KBM-7 (cell line): ENCODE data around the gene ACTN3.
A peak's percentile ranks its signal among the peaks of the same experiment; 100 is the strongest.
"Not testable (repeated sequence)": the region's sequence is repeated elsewhere in the genome, so short reads cannot be mapped to it uniquely, and the experiment has no call there.

ENCODE experiments used
- DNase-seq: peaks from one replicate; pipeline ENCODE4 v3.0.0-alpha.2; 2015
- in situ Hi-C: fragments of 300-500 bp; cut with MboI; formaldehyde crosslinking; loops from 2 replicates; pipeline ENCODE4 v1.14.3; 2020; ENCODE audit warnings: low sequenced_read_pairs, low pct_unique_long_range_greater_than_20kb, mixed read lengths

The ACTN3 gene

DNA sequence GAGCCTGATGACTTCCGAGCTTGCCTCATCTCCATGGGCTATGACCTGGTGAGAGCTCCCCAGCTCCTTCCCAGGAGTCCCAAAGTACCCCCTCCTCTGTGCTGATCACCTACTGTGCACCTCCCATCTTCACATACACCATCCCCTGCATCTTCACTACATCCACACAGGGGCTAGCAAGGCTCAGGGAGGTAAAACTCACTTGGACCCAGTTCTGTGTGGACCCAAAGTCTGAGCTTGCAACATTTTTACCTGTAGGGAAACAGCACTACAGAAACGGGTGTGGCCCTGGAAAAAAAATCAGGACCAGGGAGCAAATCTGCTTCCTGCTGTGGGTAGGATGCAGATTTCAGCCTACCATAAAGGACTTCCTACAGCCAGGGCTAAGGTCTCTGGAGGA lies 15.6 kb downstream of the ACTN3 start:
- in situ Hi-C loops = no loop called here
- no peak for DNase-seq

DNA sequence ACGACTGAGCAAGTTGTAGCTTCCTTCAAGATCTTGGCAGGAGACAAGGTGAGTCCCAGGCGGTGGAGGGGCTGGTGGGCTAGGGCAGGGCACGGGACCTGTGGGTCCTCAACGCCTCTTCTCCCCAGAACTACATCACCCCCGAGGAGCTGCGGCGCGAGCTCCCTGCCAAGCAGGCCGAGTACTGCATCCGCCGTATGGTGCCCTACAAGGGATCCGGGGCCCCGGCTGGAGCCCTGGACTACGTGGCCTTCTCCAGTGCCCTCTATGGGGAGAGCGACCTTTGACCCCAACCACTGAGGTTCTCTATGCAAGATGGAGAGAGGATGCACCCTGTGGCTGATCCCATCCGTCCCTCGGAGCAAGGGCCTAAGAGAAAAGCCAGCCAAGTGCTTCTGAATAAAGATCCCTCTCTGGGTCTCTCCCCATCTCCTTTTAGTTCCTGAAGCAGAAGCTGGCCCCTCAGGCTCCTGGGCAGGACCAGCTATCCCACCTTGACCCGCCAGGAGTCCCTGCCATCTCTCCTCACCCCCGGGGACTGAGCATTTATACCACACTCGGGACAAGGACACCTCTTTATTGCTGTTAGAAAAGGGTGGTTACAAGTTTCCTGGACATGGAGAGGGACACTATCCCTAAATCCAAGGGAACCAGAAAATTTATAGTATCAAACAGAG lies 16.3 kb downstream of the ACTN3 start:
- in situ Hi-C loops = no loop called here
- no peak for DNase-seq

DNA sequence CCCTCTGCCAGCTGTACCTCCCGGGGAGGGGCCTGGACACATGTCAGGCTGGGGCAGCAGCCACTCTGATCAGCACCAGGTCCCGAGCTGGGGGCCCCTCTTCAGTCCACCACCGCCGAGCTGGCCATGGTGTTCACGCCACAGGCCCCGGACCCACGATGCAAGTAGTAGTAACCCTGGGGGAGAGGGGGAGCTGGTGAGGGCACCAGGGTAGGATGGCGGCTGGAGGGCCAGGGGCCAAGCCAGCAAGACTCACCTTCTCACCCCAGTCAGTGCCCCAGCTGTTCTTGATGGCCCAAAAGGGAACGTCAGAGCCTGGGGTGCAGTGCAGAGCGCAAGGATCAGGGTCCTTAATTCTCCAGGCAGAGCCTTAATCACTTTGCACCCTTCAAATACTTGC lies 17.1 kb downstream of the ACTN3 start:
- in situ Hi-C loops = no loop called here
- DNase-seq = no peak

DNA sequence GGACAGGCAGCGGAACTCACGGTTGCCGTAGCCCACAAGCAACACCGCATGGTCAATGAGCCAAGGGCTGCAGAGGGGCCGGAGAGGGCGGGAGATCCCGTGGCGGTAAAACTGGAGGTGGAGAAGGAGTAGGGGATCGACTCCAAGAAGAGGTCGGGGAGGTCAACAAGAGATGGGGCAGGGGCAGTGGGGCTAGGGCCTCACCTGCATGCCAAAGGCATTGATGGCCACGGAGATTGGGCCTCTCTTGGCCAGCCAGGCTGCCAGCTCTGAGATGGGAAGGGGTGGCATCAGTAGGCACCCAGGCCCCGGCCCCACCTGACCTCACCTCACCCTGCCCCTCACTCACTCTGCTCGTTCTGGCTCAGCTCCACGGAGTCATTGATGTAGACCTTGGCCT lies 17.8 kb downstream of the ACTN3 start:
- DNase-seq = no peak
- in situ Hi-C loops = no loop called here

DNA sequence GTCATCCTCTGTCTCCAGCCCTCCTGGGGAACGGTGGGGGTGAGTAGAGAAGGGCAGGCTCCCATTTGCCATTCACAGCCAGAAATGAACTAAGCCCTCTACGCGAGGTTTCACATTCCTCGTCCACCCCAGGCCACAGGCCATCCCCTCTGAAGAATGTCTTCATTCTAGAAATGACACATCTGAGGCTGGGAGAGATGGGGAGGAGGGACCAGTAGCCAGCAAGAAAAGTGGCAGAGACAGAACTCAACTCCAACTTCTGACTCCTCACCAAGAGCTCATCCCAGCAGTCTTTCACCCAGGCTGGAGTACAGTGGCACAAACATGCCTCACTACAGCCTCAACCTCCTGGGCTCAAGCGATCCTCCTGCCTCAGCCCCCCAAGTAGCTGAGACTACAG lies 18.3 kb downstream of the ACTN3 start:
- DNase-seq = no peak
- in situ Hi-C loops = no loop called here

DNA sequence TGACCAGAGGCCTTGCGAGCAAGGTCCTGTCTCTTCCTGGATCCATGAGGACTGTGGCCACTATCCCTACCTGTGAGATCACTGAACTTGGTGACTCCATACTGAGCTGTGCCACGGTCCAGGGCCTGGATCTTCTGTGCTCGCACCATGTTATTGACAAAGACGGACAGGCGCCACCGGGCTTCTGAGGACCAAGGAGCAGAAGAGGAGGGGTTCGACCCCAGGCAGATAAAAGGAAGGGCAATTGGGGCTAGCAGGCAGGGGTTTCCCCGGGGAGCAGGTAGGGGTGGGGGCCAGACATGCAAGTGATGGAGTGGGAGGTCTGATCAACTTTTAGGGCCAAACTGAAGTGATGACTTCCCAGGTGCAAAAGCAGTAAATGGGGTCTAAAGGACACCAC lies 19.5 kb downstream of the ACTN3 start:
- in situ Hi-C loops = no loop called here
- no peak for DNase-seq

DNA sequence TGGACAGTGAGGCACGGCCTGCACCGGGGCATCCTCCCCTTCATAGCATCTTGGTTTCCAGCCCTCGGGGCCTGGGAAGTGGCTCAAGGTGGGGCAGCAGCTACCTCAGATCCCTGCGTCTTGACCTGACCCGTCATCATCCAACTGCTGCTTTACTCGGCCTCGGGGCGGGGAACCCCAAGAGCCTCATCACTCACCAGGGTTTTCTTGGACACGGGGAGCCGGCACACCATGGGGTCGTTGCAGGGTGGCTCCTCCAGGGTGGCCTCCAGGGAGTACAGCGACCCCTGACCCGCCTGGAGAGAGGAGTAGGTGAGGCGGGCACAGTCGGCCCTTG lies 21.1 kb downstream of the ACTN3 start:
- in situ Hi-C loops = no loop called here
- DNase-seq = no peak

DNA sequence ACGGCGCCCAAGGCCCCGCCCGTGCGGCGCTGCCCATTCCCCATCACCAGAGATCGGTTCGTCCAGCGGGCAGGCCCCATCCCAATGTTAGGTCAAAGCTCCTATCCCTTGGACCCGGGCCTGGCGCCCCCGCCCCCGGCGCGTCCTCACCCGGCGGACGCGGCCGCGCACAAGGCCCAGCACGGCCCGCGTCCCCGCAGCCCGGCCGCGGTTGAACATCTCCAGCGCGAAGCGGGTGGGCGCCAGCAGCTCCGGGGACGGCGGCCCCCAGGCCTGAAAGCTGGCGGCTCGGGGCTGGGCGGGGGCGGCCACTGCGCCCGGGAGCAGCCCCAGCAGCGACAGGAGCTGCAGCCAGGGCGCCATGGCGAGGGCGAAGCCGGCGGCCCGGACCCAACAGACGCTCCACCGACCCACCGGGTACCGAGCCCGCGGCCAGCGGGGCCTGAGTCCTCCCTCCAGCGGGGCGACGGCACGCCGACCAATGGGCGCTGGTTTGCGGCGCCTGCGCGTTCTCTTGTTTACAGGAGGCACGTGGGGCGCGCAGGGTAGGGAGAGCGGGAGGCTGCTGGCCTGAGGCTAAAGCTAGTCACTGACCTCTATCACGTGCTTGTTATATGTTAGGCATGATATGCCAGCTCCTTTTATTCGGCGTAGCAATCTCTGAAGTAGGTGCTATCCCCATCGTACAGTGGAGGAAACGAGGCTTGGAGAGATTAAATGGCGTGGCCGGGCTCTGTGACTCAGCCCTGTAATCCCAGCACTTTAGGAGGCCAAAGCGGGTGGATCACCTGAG lies 21.6 kb downstream of the ACTN3 start, which contains the start of gene CTSF:
TSS of gene CTSF (minus strand) at position 483 of the 793 bp plus-strand sequence. CDS start at position 363, 120 bp downstream.
- in situ Hi-C loops = no loop called here
- DNase-seq = peak; percentile 68

DNA sequence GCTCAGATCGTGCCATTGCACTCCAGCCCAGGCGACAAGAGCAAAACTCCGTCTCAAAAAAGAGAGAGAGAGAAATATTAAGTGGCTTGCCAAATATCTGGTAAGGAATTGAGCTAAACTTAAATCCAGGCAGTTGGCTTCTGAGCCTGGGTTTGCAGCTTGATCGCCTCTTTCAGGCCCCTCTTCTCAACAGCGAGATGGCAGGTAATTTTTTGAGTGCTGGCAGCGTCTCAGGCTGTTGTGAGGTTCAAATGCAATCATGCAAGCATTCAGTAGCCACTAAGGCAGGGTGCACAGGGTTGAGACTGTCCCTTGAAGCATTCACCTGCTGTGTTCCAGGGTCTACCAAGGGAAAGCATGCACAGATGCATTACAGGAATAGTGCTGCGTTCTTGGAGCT lies 22.4 kb downstream of the ACTN3 start:
- in situ Hi-C loops = no loop called here
- no peak for DNase-seq

DNA sequence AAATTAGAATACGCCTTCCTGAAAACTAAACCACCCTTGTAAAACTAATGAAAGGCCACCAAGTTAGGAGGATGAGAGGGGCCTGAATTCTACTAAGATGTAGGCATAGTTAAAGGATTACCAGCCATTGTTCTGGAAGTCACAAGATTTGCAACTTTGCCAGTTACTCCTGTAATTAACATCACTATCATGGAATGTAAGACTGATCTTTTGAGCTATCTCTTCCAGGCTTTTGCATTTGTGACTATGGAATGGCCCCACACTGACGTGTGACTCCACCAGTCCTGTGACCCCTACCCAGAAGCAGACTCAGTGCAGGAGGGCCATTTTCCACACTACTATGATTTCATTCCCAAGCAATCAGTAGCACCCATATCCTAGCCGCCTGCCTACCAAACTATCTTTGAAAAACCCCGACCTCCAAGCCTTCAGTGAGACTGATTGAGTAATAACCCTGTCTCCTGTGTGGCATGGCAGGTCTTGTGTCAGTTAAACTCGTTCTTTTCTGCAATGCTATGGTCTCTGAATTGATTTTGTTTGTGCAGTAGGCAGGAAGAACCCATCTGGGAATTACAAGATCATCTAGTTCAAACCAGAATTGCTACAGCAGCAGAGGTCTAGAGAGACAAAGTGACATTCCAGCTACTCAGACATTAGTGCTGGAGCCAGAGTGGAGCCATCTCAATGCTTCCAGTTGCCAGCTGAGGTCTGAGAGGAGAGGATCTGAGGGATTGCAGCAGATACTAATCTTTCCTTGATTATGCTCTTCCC lies 23.6 kb downstream of the ACTN3 start:
- in situ Hi-C loops = no loop called here
- DNase-seq = no peak

DNA sequence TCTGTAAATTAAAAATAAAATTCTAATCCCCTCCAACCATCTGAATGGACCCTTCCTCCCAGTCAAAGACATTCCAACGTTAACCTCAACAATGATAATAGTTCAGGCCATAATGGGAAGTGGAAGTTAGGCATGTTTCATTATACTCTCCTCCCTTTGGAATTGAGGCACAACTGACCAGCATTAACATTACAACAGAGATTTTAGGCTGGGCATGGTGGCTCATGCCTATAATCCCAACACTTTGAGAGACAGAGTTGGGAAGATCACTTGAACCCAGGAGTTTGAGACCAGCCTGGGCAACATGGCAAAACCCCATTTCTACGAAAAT lies 24.1 kb downstream of the ACTN3 start:
- in situ Hi-C loops = no loop called here

DNA sequence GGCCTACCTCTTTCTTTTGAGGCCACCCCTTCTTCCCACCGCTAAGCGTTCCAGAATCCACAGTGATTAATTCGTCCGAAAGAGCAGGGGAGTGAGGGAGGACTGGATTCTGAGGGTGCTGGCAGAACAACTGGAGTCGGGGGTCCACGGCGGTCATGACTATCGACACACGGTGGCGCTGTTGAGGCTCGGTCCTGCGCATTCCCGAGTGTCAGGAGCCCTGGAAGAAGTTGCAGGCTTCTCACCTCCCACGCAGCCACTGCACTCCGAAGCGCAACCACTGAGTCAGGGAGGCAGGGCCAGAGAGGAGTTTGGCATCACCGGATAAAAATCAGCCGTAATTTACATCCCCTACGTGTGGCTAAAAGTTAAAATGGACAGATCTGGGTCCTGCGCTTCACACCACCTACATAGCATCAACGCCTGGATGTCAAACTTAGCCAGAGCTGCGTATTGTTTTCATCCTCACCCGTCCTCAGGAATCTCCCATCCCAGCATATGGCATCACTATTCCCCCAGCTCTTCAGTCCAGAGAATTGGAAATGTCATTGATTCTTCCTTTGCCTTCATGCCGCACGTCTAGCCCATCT lies 32.4 kb downstream of the ACTN3 start:
- peak; percentile 83 for DNase-seq
- in situ Hi-C loops = no loop called here

More for the DNA sequence above, 24.1 kb downstream of the ACTN3 start:
- no peak for DNase-seq

DNA sequence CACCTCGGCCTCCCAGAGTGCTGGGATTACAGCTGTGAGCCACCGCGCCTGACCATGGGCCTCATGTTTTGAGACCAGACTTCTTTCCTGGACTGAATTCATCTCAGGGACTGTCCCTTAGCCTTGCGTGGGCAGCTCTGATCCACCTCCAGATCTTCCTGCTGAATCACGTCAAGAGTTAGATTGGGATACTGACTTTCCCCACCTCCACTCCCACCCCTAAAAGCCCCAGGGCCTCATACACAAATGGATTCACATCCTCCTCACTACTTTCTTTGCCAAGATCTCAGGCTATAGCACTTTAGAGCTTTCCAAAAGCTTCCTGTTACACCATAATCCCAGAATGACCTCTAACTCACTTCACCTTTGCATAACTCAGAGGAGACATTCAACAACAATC lies 34.1 kb downstream of the ACTN3 start:
- in situ Hi-C loops = no loop called here
- DNase-seq = no peak

DNA sequence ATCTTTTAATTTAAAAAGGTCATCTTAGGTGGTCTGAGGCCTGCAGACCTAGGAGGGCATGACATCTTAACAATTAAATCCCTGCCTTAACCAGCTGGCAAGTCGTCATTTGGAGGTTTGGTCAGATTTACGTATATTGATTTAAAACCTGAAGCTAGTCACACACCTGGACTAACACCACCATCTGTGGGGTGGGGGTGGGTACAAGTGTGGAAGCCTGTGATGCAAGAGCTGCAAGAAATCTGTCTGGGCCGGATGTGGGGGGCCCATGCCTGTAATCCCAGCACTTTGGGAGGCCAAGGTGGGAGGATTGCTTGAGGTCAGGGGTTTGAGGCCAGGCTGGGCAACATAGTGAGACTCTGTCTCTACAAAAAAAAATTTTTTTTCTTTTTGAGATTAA lies 34.6 kb downstream of the ACTN3 start:
- in situ Hi-C loops = no loop called here
- no peak for DNase-seq

DNA sequence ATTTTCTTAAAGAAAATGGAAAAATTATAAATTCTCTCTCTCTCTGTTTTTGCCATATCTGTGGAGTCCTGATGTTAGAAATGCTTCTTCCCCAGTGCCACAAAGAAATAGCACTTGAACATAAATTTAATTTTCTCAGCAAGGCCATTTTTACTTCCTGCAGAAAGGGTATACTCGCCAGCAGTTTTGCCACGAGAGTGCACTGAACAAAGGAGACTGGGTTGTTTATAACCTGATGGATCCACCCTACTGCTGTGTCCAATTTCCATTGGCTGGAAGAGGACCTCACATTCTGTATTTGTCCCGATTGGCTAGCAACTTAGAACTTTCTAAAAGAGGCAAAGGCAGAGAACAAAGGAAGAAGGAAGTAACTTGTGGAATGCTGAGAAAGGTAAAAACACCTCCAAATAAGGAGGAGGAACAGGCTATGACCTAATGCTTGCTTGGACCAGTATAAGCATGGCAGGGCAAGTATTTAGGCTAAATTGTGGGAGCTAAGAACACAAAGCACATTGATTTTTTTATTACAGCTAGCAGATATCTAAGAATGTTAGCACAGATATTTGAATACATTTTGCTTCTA lies 36.0 kb downstream of the ACTN3 start:
- DNase-seq, in situ Hi-C loops: not testable (repeated sequence)

DNA sequence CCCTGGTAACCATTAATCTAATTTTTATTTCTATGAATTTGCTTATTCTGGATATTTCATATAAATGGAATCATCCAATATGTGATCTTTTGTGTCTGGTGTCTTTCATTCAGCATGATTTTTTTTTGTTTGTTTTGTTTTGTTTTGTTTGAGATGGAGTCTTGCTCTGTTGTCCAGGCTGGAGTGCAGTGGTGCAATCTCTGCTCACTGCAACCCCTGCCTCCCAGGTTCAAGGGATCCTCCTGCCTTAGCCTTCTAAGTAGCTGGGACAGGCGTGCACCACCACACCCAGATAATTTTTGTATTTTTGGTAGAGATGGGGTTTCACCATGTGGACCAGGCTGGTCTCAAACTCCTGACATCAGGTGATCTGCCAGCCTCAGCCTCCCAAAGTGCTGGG lies 38.7 kb downstream of the ACTN3 start:
- DNase-seq, in situ Hi-C loops: not testable (repeated sequence)

DNA sequence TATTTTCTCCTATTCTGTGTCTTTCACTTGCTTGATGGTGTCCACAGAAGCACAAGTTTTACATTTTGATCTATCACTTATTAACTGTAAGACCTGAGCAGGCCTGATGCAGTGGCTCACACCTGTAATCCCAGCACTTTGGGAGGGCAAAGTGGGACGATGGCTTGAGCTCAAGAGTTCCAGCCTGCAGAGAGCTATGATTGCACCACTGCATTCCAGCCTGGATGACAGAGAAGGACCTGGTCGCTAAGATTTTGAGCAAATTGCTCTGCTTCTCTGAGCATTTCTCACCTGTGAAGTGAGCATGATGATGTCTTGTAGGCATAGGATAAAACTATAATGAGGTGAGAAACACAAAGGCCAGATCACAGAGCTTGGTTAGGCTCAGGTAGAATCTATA lies 39.4 kb downstream of the ACTN3 start:
- in situ Hi-C loops = no loop called here
- no peak for DNase-seq

DNA sequence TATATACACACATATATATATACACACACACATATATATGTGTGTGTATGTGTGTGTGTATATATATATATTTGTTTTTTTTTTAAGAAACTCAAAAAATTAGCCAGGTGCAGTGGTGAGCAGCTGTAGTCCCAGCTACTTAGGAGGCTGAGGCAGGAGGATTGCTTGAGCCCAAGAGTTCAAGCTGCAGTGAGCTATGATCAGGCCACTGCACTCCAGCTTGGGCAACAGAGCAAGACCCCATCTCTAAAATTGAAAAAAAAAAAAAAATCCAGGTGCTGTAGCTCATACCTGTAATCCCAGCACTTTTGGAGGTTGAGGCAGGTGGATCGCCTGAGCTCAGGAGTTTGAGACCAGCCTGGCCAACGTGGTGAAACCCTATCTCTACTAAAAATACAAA lies 42.6 kb downstream of the ACTN3 start:
- in situ Hi-C loops, DNase-seq: not testable (repeated sequence)

DNA sequence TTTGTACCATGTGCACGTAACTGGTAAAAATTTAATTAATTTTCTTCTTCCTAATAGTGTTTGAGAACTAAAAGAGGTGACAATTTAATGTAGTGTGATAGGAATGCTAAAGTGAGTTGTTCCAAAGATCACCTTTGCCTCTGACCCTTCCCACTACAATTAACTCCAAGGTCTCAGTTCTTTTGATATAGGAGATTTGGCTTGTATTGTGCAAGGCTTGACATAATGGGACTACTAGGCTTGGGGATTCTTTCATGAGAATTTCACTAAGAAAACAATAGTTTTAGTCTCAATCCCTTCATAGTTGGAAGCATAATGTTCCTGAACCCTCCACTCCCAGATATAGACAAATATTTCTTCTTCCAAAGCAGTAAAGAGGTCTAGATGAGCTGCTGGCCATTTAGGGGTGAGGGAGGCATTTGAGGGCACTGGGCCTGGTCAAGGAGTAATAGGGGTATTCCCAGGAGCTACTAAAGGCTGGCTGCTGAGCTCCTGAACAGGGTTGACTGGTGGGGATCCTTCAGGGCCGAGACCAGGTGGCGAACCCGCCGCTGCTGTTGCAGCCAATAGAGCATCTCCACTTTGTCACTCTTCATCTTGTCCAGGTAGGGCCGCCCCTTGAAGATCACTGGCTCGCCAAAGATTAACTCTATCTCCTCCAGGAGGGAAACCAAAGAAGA lies 43.4 kb downstream of the ACTN3 start:
- in situ Hi-C loops = no loop called here
- no peak for DNase-seq
